22Rv1 (cell line): ENCODE results near the gene EHMT2.

Source experiments
- CTCF ChIP-seq: fragments of 450-650 bp; IDR thresholded peaks from 2 replicates; pipeline ENCODE4 v1.5.1; 2017; ENCODE audit warnings: mild to moderate bottlenecking
- ZFX ChIP-seq: fragments of 450-650 bp; IDR thresholded peaks from 2 replicates; pipeline ENCODE4 v1.6.1; 2017; ENCODE audit warnings: antibody characterized with exemption, borderline replicate concordance

GRCh38 chr6:31915756-31916155, 18.3 kb upstream of the EHMT2 start:
- TF ChIP-seq CTCF (no peak), ZFX (no peak)
